ENCODE measurements around the gene SLC44A5.
"Not testable (repeated sequence)": the region's sequence is repeated elsewhere in the genome, so short reads cannot be mapped to it uniquely, and the experiment has no call there.

Gene SLC44A5

DNA sequence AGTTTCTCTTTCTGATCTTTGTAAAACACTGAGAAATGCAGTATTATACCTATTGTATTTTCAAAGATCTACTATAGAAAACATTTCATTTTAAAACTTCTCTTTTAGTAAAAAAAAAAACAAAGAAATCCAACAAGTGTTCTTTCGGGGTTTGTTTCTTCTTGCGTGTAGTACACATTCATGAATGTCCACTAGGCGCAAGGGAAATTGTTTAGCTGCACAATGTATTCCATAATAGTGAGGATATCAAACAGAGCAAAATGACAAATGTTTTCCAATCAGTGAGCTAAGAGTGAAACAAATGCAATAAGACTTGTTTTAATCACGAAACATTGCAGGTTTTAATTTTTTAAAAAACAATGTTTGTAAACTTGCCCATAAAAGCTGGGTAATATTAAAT, 408.2 kb downstream of the SLC44A5 start:
- TF ChIP-seq, protein P1, sequence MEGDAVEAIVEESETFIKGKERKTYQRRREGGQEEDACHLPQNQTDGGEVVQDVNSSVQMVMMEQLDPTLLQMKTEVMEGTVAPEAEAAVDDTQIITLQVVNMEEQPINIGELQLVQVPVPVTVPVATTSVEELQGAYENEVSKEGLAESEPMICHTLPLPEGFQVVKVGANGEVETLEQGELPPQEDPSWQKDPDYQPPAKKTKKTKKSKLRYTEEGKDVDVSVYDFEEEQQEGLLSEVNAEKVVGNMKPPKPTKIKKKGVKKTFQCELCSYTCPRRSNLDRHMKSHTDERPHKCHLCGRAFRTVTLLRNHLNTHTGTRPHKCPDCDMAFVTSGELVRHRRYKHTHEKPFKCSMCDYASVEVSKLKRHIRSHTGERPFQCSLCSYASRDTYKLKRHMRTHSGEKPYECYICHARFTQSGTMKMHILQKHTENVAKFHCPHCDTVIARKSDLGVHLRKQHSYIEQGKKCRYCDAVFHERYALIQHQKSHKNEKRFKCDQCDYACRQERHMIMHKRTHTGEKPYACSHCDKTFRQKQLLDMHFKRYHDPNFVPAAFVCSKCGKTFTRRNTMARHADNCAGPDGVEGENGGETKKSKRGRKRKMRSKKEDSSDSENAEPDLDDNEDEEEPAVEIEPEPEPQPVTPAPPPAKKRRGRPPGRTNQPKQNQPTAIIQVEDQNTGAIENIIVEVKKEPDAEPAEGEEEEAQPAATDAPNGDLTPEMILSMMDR (IDR thresholded peaks at IDR 0.05; ENCODE audit: low read depth, low read length, missing control alignments) = no peak
- no peak overlapping the region for H3K4me3 ChIP-seq (replicated peaks; ENCODE audit: low read depth, low read length)
- DNase-seq (ENCODE audit: extremely low read depth, low read depth) = no peak

GRCh38 chr1:75198761-75199160, 412.2 kb downstream of the SLC44A5 start:
- TF ChIP-seq, protein P1 (IDR thresholded peaks at IDR 0.05; ENCODE audit: low read depth, low read length, missing control alignments) = no peak
- no peak for DNase-seq (ENCODE audit: extremely low read depth, low read depth)
- no peak overlapping the region for H3K4me3 ChIP-seq (replicated peaks; ENCODE audit: low read depth, low read length)

DNA sequence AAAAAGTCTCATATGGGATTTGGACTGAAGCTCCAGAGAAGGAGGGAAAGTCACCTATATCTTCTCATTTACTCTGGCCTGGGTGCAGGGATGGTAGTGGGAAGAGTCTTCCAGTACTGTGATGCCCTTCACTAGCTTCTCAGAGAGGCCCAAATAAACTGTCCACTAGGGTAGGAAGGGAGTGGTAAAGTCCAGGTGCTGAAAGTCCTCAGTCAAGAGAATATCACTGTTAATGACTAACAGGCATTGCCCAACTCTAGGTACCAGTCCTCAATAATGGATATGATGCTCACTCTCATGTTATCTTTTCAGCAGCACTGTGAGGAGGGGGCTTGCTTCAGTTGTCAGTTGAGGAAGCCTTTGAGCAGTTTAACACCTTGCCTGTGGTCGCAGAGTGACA, 412.8 kb downstream of the SLC44A5 start:
- TF ChIP-seq, protein P1 (IDR thresholded peaks at IDR 0.05; ENCODE audit: low read depth, low read length, missing control alignments) = no peak
- H3K4me3 ChIP-seq (replicated peaks; ENCODE audit: low read depth, low read length) = no peak overlapping the region
- no peak for DNase-seq (ENCODE audit: extremely low read depth, low read depth)

- no peak for DNase-seq (ENCODE audit: extremely low read depth, low read depth)
- TF ChIP-seq, protein P1 (IDR thresholded peaks at IDR 0.05; ENCODE audit: low read depth, low read length, missing control alignments) = no peak
- no peak overlapping the region for H3K4me3 ChIP-seq (replicated peaks; ENCODE audit: low read depth, low read length)
Measured at GRCh38 chr1:75188892-75189291, 422.0 kb downstream of the SLC44A5 start.

DNA sequence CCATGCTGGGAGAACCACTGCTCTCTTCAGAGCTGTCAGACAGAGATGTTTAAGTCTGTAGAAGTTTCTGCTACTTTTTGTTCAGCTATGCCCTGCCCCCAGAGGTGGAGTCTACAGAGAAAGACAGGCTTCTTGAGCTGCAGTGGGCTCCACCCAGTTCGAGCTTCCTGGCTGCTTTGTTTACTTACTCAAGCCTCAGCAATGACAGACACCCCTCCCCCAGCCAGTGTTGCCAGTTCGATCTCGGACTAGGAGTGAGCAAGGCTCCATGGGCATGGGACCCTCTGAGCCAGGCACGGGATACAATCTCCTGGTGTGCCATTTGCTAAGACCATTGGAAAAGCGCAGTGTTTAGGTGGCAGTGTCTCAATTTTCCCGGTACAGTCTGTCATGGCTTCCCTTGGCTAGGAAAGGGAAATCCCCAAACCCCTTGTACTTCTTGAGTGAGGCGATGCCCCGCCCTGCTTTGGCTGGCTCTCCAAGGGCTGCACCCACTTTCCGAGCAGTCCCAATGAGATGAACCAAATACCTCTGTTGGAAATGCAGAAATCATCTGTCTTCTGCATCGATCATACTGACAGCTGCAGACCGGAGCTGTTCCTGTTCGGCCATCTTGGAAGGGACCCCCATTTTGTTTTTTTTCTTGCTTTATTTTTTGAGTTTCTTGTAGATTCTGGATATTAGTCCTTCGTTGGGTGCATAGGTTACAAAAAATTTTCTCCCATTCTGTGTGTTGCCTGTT, 429.5 kb downstream of the SLC44A5 start:
- DNase-seq (ENCODE audit: extremely low read depth, low read depth); H3K4me3 ChIP-seq (replicated peaks; ENCODE audit: low read depth, low read length): not testable (repeated sequence)

GRCh38 chr1:75174031-75174760, 436.7 kb downstream of the SLC44A5 start:
- H3K4me3 ChIP-seq (replicated peaks; ENCODE audit: low read depth, low read length) = no peak overlapping the region
- no peak for DNase-seq (ENCODE audit: extremely low read depth, low read depth)
- TF ChIP-seq, protein P1 (IDR thresholded peaks at IDR 0.05; ENCODE audit: low read depth, low read length, missing control alignments) = no peak

- H3K4me3 ChIP-seq (replicated peaks; ENCODE audit: low read depth, low read length) = no peak overlapping the region
- TF ChIP-seq, protein P1 (IDR thresholded peaks at IDR 0.05; ENCODE audit: low read depth, low read length, missing control alignments) = no peak
- DNase-seq (ENCODE audit: extremely low read depth, low read depth) = no peak
Measured at GRCh38 chr1:75172556-75172955, 438.4 kb downstream of the SLC44A5 start.

Measured in HFF-Myc (cell line).